Measurements from ENCODE around the gene RAD23B.
A peak's percentile ranks its signal among the peaks of the same experiment; 100 is the strongest.

RAD23B gene

DNA sequence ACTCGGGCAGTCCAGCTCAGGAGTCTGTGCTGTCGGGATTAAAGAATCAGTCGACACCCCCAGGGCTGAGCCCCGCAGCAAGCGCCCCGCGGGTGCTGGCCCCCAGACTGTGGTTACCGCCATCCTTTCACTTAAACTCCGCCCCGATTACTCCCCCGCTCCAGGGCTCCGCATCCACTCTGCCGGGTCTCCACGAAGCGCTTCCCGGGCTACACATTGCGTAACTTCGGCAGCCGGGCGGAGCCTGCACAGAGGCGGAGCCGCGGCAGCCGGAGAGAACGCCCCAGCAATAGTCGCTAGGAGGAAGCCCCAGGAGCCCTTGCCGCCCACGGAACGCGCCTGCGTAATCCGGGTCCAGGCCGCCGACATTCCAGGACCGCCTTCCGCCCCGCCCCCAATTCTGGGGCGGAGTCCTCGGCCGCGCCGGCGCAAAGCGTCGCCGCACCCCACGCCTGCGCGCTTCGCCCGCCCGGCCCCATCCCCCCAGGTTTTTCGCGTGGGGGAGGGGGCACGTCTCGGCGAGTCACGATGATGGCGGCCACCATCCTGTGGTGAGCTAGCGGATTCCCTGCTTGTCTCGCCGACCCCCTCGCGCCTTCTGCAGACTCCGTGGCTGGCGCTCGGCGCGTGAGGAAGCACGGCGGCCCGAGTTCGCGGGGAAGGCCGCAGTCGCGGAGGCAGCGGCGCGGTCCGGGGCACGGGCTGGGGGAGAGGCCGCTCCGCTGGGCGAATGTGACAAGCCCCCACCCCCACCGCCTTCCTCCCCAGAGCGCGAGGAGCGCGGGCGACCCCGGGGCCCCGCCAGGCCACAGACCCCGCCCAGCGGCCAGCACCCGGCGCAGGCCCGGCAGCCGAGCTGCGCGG lies at the start of gene RAD23B:
Gene RAD23B (plus strand): TSS at position 521 of the 864 bp plus-strand sequence. CDS start 351 bp downstream, outside the sequence.
- Histone ChIP-seq H3K27me3 (replicated peaks; ENCODE audit: control insufficient read depth, insufficient read depth, low read length) (no peaks in the 10 kb centered on the region), H3K4me3 (replicated peaks; ENCODE audit: low read depth, low read length) (peak within 1 kb of the TSS; percentile 96), H3K36me3 (ENCODE audit: control insufficient read depth, insufficient read depth, low read length) (no peaks in the 10 kb centered on the region; the same call in 1 of the 2 replicates)
- peak; percentile 97 for DNase-seq (ENCODE audit: extremely low read depth, insufficient read length)
- TF ChIP-seq, protein P1, sequence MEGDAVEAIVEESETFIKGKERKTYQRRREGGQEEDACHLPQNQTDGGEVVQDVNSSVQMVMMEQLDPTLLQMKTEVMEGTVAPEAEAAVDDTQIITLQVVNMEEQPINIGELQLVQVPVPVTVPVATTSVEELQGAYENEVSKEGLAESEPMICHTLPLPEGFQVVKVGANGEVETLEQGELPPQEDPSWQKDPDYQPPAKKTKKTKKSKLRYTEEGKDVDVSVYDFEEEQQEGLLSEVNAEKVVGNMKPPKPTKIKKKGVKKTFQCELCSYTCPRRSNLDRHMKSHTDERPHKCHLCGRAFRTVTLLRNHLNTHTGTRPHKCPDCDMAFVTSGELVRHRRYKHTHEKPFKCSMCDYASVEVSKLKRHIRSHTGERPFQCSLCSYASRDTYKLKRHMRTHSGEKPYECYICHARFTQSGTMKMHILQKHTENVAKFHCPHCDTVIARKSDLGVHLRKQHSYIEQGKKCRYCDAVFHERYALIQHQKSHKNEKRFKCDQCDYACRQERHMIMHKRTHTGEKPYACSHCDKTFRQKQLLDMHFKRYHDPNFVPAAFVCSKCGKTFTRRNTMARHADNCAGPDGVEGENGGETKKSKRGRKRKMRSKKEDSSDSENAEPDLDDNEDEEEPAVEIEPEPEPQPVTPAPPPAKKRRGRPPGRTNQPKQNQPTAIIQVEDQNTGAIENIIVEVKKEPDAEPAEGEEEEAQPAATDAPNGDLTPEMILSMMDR (IDR thresholded peaks at IDR 0.05; ENCODE audit: insufficient read depth, low read length, poor library complexity, severe bottlenecking): no peak

DNA sequence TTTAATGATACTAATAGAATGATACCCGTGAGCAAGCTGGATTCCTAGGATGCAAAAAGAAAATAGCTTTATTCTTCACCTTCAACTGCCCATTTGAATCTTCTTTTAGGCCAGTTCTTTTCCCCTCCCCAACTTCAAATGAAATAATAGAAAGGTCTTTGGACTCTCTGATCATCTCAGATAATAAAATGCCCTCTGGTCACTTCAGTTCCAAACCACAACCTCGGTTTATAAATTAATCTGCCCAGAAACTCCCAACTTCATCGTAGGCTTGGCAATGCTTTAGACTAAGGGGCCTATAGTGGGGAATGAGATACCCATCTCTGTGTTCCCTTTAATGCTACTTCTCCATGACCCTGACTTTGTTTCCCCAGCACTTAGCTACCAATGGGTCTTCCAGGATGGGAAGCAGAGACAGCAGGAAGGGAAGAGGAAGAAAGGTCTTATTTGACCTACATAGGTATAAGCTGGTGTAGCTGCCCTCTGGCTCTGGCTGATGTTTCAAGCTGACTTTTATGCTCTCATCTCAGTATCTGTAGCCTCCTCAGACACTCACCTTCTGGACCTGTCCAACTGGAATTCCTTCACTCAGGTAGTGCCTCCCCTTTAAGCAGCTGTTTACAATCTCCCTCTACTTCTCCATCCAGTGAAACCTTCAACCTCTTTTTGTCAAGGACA lies 47.2 kb upstream of the RAD23B start:
- no peaks in the 10 kb centered on the region for H3K27me3 ChIP-seq (replicated peaks; ENCODE audit: control insufficient read depth, insufficient read depth, low read length)
- TF ChIP-seq, protein P1 (IDR thresholded peaks at IDR 0.05; ENCODE audit: insufficient read depth, low read length, poor library complexity, severe bottlenecking): no peak
- no peak for DNase-seq (ENCODE audit: extremely low read depth, insufficient read length)
- H3K36me3 ChIP-seq (ENCODE audit: control insufficient read depth, insufficient read depth, low read length): no peaks in the 10 kb centered on the region
- no peak overlapping the region for H3K4me3 ChIP-seq (replicated peaks; ENCODE audit: low read depth, low read length)

DNA sequence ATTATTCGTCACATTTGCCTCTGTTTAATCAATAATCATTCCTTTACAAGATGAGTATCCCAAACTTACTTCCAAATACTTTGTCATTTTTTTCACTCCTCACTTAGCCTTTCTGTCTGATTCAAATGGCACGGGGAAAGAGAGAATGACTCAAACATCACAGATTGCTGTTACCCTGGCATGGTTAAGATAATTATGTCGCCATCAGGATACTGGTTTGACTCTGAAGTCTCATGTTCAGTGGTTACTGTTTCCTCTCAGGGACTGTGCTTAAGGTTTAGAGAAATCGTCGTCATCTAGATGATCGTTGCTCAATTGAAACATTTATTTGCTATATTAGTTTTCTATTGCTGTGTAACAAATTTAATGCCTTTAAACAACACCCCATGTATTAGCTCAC lies 45.2 kb upstream of the RAD23B start:
- no peak overlapping the region for H3K4me3 ChIP-seq (replicated peaks; ENCODE audit: low read depth, low read length)
- no peaks in the 10 kb centered on the region for H3K27me3 ChIP-seq (replicated peaks; ENCODE audit: control insufficient read depth, insufficient read depth, low read length)
- no peaks in the 10 kb centered on the region for H3K36me3 ChIP-seq (ENCODE audit: control insufficient read depth, insufficient read depth, low read length)
- TF ChIP-seq, protein P1 (IDR thresholded peaks at IDR 0.05; ENCODE audit: insufficient read depth, low read length, poor library complexity, severe bottlenecking): no peak
- DNase-seq (ENCODE audit: extremely low read depth, insufficient read length): no peak

DNA sequence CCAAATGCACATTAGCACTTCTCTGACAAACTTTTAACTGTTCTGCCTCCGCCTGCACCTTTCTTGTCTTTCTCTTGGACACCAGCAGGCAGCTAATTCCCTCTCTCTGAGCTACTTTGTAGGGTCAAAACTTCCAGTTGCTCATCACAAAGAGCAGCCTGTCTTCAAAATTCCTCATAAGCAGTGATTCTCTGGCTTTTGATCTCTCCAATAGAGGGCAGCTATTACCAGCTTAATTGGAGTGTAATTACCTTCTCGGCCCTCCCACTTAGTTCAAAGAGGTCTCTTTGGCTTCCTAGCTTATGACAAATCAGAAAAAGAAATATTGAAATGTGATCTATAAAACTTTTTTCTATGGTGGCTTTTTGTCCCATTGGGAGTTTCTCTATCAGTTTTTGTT lies 43.6 kb upstream of the RAD23B start:
- Histone ChIP-seq H3K27me3 (replicated peaks; ENCODE audit: control insufficient read depth, insufficient read depth, low read length) (no peaks in the 10 kb centered on the region), H3K36me3 (ENCODE audit: control insufficient read depth, insufficient read depth, low read length) (no peaks in the 10 kb centered on the region), H3K4me3 (replicated peaks; ENCODE audit: low read depth, low read length) (no peak overlapping the region)
- TF ChIP-seq, protein P1 (IDR thresholded peaks at IDR 0.05; ENCODE audit: insufficient read depth, low read length, poor library complexity, severe bottlenecking): peak; percentile 22
- no peak for DNase-seq (ENCODE audit: extremely low read depth, insufficient read length)

DNA sequence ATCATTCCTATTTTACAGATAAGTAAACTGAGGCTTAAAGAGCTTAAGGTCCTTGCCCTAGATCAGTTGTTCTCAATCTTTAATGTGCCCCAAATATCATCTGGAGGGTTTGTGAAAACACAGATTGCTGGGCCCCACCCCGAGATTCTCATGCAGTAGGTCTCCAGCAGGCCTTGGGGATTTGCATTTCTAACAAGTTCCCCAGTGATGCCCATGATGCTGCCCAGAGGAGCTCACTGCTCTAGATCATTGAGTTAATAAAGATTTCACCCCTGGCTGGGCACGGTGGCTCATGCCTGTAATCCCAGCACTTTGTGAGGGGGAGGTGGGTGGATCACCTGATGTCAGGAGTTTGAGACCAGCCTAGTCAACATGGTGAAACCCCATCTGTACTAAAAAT lies 42.8 kb upstream of the RAD23B start:
- DNase-seq (ENCODE audit: extremely low read depth, insufficient read length): no peak
- H3K36me3 ChIP-seq (ENCODE audit: control insufficient read depth, insufficient read depth, low read length): no peaks in the 10 kb centered on the region
- TF ChIP-seq, protein P1 (IDR thresholded peaks at IDR 0.05; ENCODE audit: insufficient read depth, low read length, poor library complexity, severe bottlenecking): no peak

More for the DNA sequence above, 42.8 kb upstream of the RAD23B start:
- Histone ChIP-seq H3K27me3 (replicated peaks; ENCODE audit: control insufficient read depth, insufficient read depth, low read length) (no peaks in the 10 kb centered on the region), H3K4me3 (replicated peaks; ENCODE audit: low read depth, low read length) (no peak overlapping the region)

All from GM06990 (cell line).